ENCODE results near the gene MAP3K20. TPM values are rescaled to one million over a fixed set of nuclear protein-coding genes. Genes with fewer than 3 reads are reported as not detected.
A peak's percentile ranks its signal among the peaks of the same experiment; 100 is the strongest.

MAP3K20 gene
- total RNA-seq, 1 experiment from 2014 or later, result 150 TPM

GRCh38 chr2:173109253-173110188 is 33.9 kb downstream of the MAP3K20 start:
- Mint-ChIP-seq H3K27me3 (ENCODE audit: insufficient read depth, unreplicated experiment) (no peaks in the 10 kb centered on the region), H3K36me3 (ENCODE audit: insufficient read depth, unreplicated experiment) (peaks cover 13% of the 10 kb centered on the region), H3K4me1 (ENCODE audit: insufficient read depth, unreplicated experiment) (peaks cover 35% of the 10 kb centered on the region), H3K27ac (ENCODE audit: low read depth, unreplicated experiment) (peak overlapping the region; percentile 78), H3K9me3 (ENCODE audit: unreplicated experiment) (peaks cover 16% of the 10 kb centered on the region), H3K4me3 (ENCODE audit: unreplicated experiment) (peak overlapping the region; percentile 17)
- ChIA-PET POLR2A (interaction anchor here (0.9 to 2.7 kb wide), 5 partner anchors 11 to 30 kb away, joined by 3 to 10 read pairs (median 4); no protein-coding TSS in a partner anchor), CTCF (interaction anchor here (0.6 to 1.5 kb wide), 4 partner anchors 11 to 81 kb away, joined by 3 to 6 read pairs (median 3); no protein-coding TSS in a partner anchor)
- BruUV-seq (replicated peaks), result no TSS peak
- TF ChIP-seq, protein P1, sequence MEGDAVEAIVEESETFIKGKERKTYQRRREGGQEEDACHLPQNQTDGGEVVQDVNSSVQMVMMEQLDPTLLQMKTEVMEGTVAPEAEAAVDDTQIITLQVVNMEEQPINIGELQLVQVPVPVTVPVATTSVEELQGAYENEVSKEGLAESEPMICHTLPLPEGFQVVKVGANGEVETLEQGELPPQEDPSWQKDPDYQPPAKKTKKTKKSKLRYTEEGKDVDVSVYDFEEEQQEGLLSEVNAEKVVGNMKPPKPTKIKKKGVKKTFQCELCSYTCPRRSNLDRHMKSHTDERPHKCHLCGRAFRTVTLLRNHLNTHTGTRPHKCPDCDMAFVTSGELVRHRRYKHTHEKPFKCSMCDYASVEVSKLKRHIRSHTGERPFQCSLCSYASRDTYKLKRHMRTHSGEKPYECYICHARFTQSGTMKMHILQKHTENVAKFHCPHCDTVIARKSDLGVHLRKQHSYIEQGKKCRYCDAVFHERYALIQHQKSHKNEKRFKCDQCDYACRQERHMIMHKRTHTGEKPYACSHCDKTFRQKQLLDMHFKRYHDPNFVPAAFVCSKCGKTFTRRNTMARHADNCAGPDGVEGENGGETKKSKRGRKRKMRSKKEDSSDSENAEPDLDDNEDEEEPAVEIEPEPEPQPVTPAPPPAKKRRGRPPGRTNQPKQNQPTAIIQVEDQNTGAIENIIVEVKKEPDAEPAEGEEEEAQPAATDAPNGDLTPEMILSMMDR (IDR thresholded peaks at IDR 0.05; ENCODE audit: unreplicated experiment), result no peak
- no peak for DNase-seq (ENCODE audit: unreplicated experiment)
- intact Hi-C loops (cut with micrococcal nuclease), result no loop called here

DNA sequence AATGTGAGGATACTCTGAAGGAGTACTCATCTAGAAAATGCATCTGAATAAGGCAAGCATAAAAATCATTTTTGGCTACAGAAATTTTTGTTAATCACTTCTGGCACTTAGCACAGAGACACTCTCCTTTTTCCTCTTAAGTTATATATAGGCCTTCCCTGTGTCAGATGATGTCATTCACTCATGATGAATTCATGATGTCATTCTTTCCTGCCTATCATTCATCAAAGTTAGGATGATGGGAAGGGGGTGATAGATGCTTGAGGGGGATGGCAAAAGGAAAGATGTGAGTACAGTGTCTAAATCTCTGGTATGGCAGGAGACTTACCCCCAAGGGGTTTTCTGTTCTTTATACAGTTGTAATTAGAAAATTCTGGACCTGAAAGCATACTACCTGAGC is 42.0 kb downstream of the MAP3K20 start:
- DNase-seq (ENCODE audit: unreplicated experiment), result no peak
- intact Hi-C loops (cut with micrococcal nuclease), result no loop called here
- Mint-ChIP-seq H3K9me3 (ENCODE audit: unreplicated experiment) (peaks cover 20% of the 10 kb centered on the region), H3K4me1 (ENCODE audit: insufficient read depth, unreplicated experiment) (peaks cover 41% of the 10 kb centered on the region), H3K27me3 (ENCODE audit: insufficient read depth, unreplicated experiment) (no peaks in the 10 kb centered on the region), H3K4me3 (ENCODE audit: unreplicated experiment) (no peak overlapping the region), H3K36me3 (ENCODE audit: insufficient read depth, unreplicated experiment) (peaks cover 9% of the 10 kb centered on the region), H3K27ac (ENCODE audit: low read depth, unreplicated experiment) (no peak overlapping the region)
- BruUV-seq (replicated peaks), result no TSS peak
- POLR2A ChIA-PET, result interaction anchor here (0.9 to 1.3 kb wide), 2 partner anchors 9 to 40 kb away, joined by 3 to 4 read pairs; no protein-coding TSS in a partner anchor
- CTCF ChIA-PET, result interaction anchor here (0.7 to 1.2 kb wide), 2 partner anchors 31 to 145 kb away, joined by 3 read pairs; no protein-coding TSS in a partner anchor
- TF ChIP-seq, protein P1 (IDR thresholded peaks at IDR 0.05; ENCODE audit: unreplicated experiment), result no peak

DNA sequence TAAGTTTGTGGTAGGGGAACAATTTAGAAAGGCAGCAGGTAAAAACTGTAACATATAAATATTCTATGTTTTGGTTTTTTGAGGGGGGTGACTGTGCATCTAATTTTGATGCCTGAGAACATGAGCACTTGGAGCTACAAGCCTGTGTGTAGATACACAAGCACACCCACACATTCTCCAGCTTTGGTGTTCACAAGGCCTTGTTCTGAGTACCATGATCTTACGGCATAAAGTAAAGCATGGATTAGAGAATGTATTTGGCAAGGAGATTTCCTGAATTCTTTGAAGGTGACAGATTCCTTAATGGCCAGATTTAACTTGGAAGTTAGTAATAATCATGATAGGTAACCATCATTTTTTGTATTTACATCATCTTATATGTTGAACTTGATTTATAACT is 42.7 kb downstream of the MAP3K20 start:
- CTCF ChIA-PET, result interaction anchor here (0.7 to 1.2 kb wide), 3 partner anchors 23 to 146 kb away, joined by 3 to 5 read pairs (median 5); no protein-coding TSS in a partner anchor

More for the DNA sequence above, 42.7 kb downstream of the MAP3K20 start:
- Mint-ChIP-seq H3K4me1 (ENCODE audit: insufficient read depth, unreplicated experiment) (peaks cover 44% of the 10 kb centered on the region), H3K27ac (ENCODE audit: low read depth, unreplicated experiment) (peak overlapping the region; percentile 96), H3K36me3 (ENCODE audit: insufficient read depth, unreplicated experiment) (peaks cover 9% of the 10 kb centered on the region), H3K9me3 (ENCODE audit: unreplicated experiment) (peaks cover 13% of the 10 kb centered on the region), H3K27me3 (ENCODE audit: insufficient read depth, unreplicated experiment) (no peaks in the 10 kb centered on the region), H3K4me3 (ENCODE audit: unreplicated experiment) (no peak overlapping the region)
- intact Hi-C loops (cut with micrococcal nuclease), result no loop called here
- DNase-seq (ENCODE audit: unreplicated experiment), result no peak
- TF ChIP-seq, protein P1 (IDR thresholded peaks at IDR 0.05; ENCODE audit: unreplicated experiment), result no peak
- BruUV-seq (replicated peaks), result no TSS peak
- POLR2A ChIA-PET, result interaction anchor here (0.7 to 3.5 kb wide), 11 partner anchors 10 to 370 kb away, joined by 3 to 25 read pairs (median 3); no protein-coding TSS in a partner anchor

All from MCF 10A (cell line).